K562 (cell line): ENCODE measurements around the gene ADGRB2. TPM values are rescaled to one million over a fixed set of nuclear protein-coding genes. Genes with fewer than 3 reads are reported as not detected.

Experiments used
- BACH1 ChIP-seq: fragments of 200-800 bp; sonication (Bioruptor generic); IDR thresholded peaks from 2 replicates; pipeline ENCODE4 v1.6.1; 2016; ENCODE audit warnings: missing genetic modification characterization, missing compliant biosample characterization
- CHD4 ChIP-seq: fragments of 200-600 bp; sonication (generic); IDR thresholded peaks from 3 replicates; pipeline ENCODE4 v1.6.1; 2012; ENCODE audit warnings: low read depth, mild to moderate bottlenecking, mixed read lengths, low read length, inconsistent platforms; ENCODE audit not compliant: insufficient read depth, insufficient replicate concordance, poor library complexity, severe bottlenecking
- DACH1 ChIP-seq: fragments of 450-650 bp; IDR thresholded peaks from 2 replicates; pipeline ENCODE4 v1.6.1; 2018; ENCODE audit not compliant: partially characterized antibody
- ETV5 ChIP-seq: sonication (generic); formaldehyde crosslinking; IDR thresholded peaks from 2 replicates; pipeline ENCODE4 v1.4.0; 2020; ENCODE audit warnings: low read depth, mild to moderate bottlenecking, missing genetic modification reagents
- HMGN3 ChIP-seq: IDR thresholded peaks from 2 replicates; pipeline ENCODE4 v1.6.1; 2011; ENCODE audit warnings: borderline replicate concordance, low read depth, mild to moderate bottlenecking, mixed read lengths, low read length; ENCODE audit not compliant: insufficient read length; ENCODE audit errors: extremely low read depth
- KAT7 ChIP-seq: sonication (generic); formaldehyde crosslinking; IDR thresholded peaks from 2 replicates; pipeline ENCODE4 v1.8.0; 2022; ENCODE audit warnings: missing genetic modification reagents, mild to moderate bottlenecking, borderline replicate concordance
- MAFF ChIP-seq: IDR thresholded peaks from 2 replicates; pipeline ENCODE4 v1.6.1; 2012; ENCODE audit warnings: low read length, improper control_type of control experiment
- MYBL2 ChIP-seq, 2 experiments: fragments of 450-650 bp in 1 of 2; sonication (generic) in 1 of 2; formaldehyde crosslinking in 1 of 2; IDR thresholded peaks; 2 replicates each; pipeline versions ENCODE4 v1.6.1 to v1.8.1; 2017 to 2022; ENCODE audit warnings: borderline replicate concordance in 1 of 2, inconsistent platforms in 1 of 2, low read depth in 1 of 2, mild to moderate bottlenecking in 1 of 2, missing genetic modification reagents in 1 of 2, moderate library complexity in 1 of 2
- MYNN ChIP-seq, 2 experiments: sonication (generic); formaldehyde crosslinking in 1 of 2; IDR thresholded peaks; 2 replicates each; pipeline versions ENCODE4 v1.5.0 to v1.6.1; 2016 to 2020; ENCODE audit warnings: antibody characterized with exemption in 1 of 2, missing genetic modification reagents in 1 of 2
- NCOA4 ChIP-seq: fragments of 450-650 bp; IDR thresholded peaks from 2 replicates; pipeline ENCODE4 v1.6.1; 2018; ENCODE audit warnings: mild to moderate bottlenecking; ENCODE audit not compliant: partially characterized antibody
- NFIC ChIP-seq: fragments of 450-650 bp; IDR thresholded peaks from 2 replicates; pipeline ENCODE4 v1.6.1; 2017; ENCODE audit warnings: mild to moderate bottlenecking, inconsistent platforms
- POLR3A ChIP-seq: IDR thresholded peaks from 2 replicates; pipeline ENCODE4 v1.6.1; 2011; ENCODE audit warnings: borderline replicate concordance, mild to moderate bottlenecking, moderate library complexity; ENCODE audit not compliant: insufficient read length, insufficient read depth; ENCODE audit errors: extremely low read depth
- RFX1 ChIP-seq: fragments of 450-650 bp; IDR thresholded peaks from 2 replicates; pipeline ENCODE4 v1.6.1; 2016; ENCODE audit warnings: mild to moderate bottlenecking, moderate library complexity
- U2AF2 ChIP-seq: fragments of 200-400 bp; formaldehyde crosslinking; optimal IDR thresholded peaks from 2 replicates; pipeline ENCODE3; 2017; ENCODE audit warnings: low read depth, mild to moderate bottlenecking, low read length
- ZBTB11 ChIP-seq, 3 experiments: fragments of 200-800 bp in 1 of 3; fragments of 250-450 bp in 1 of 3; fragments of 450-650 bp in 1 of 3; sonication (Bioruptor Pico) in 1 of 3; sonication (Bioruptor generic) in 1 of 3; formaldehyde crosslinking in 1 of 3; IDR thresholded peaks; 2 replicates each; pipeline versions ENCODE4 v1.6.1 to v1.8.0; 2016 to 2022; ENCODE audit warnings: mild to moderate bottlenecking in 2 of 3, missing genetic modification characterization in 2 of 3, missing compliant biosample characterization in 1 of 3, moderate library complexity in 1 of 3
- ZBTB9 ChIP-seq: fragments of 450-650 bp; formaldehyde crosslinking; IDR thresholded peaks from 2 replicates; pipeline ENCODE4 v1.4.0; 2020; ENCODE audit warnings: mild to moderate bottlenecking, moderate library complexity
- ZNF197 ChIP-seq: fragments of 200-800 bp; sonication (Bioruptor generic); IDR thresholded peaks from 2 replicates; pipeline ENCODE4 v1.6.1; 2016; ENCODE audit warnings: low read depth, missing genetic modification characterization, missing compliant biosample characterization
- ZNF274 ChIP-seq: IDR thresholded peaks from 2 replicates; pipeline ENCODE4 v1.6.1; 2011; ENCODE audit warnings: low read depth, mild to moderate bottlenecking, low read length, moderate library complexity, borderline replicate concordance
- ZNF655 ChIP-seq: fragments of 250-450 bp; sonication (Bioruptor Pico); IDR thresholded peaks from 2 replicates; pipeline ENCODE4 v1.5.0; 2021
- ZNF76 ChIP-seq: fragments of 250-450 bp; sonication (Bioruptor Pico); IDR thresholded peaks from 2 replicates; pipeline ENCODE4 v1.4.0; 2020; ENCODE audit warnings: mild to moderate bottlenecking, moderate library complexity, borderline replicate concordance
- polyA plus RNA-seq, 8 experiments: library from polyadenylated mRNA; depleted of rRNA in 4 of 8; stranded (reverse) in 5 of 8; unstranded in 3 of 8; fragments of >200 nt; fragmentation: Nextera tagmentation in 2 of 8; fragmentation: Illumina TruSeq in 1 of 8; extraction: Ambion mirVana in 2 of 8; extraction: Trizol in 1 of 8; gene quantifications; 2 replicates each; pipeline versions ENCODE4 v1.2.1 to v1.2.3, GENCODE V29; 2011 to 2014; ENCODE audit warnings: inconsistent platforms in 1 of 8, missing spikeins in 1 of 8
- total RNA-seq, 7 experiments: library from RNA; depleted of rRNA in 6 of 7; stranded (reverse); fragments of >200 nt in 6 of 7; fragmentation: Illumina TruSeq in 2 of 7; extraction: Trizol in 2 of 7; gene quantifications; 2 replicates each; pipeline versions ENCODE4 v1.2.1 to v1.2.3, GENCODE V29; 2011 to 2021; ENCODE audit warnings: low replicate concordance in 1 of 7

The ADGRB2 gene
- total and polyA plus RNA-seq, 9 of the 15 experiments (the other 6 are each of a cell fraction or from before 2014, with no cell fraction given): 0.04 to 0.23 (median 0.20) TPM; not detected in 2

GRCh38 chr1:31715087-31715872 lies 48.9 kb downstream of the ADGRB2 start (continued):
- TF ChIP-seq ZBTB11 (CRISPR knock-in tag; IDR thresholded peaks at IDR 0.05) (no peak), BACH1 (tag) (no peak), NFIC (no peak), DACH1 (no peak), ZNF197 (CRISPR knock-in tag) (no peak), POLR3A (no peak), MAFF (no peak), MYBL2 (IDR thresholded peaks at IDR 0.05; ENCODE audit: low read depth) (no peak), MYBL2 (CRISPR knock-in tag; IDR thresholded peaks at IDR 0.05; ENCODE audit: borderline replicate concordance) (no peak), CHD4 (no peak), MYNN (IDR thresholded peaks at IDR 0.05) (no peak), MYNN (CRISPR knock-in tag; IDR thresholded peaks at IDR 0.05) (no peak), ZNF274 (no peak), NCOA4 (no peak), ZNF655 (no peak), ZBTB9 (CRISPR knock-in tag) (no peak), ETV5 (CRISPR knock-in tag) (no peak), ZNF76 (CRISPR knock-in tag) (no peak), KAT7 (CRISPR knock-in tag) (no peak), RFX1 (peak; percentile 70; the same call in 1 of the 2 replicates), HMGN3 (peak; percentile 69), U2AF2 (no peak)
